Hepatic stellate cell (primary cell): ENCODE measurements around the gene ARHGAP44.

ENCODE experiments used
- DNase-seq: peaks from one replicate; pipeline ENCODE4 v3.0.0; 2011; ENCODE audit warnings: low spot score

The ARHGAP44 gene

GRCh38 chr17:12789481-12790248 lies at the start of gene ARHGAP44:
Gene ARHGAP44 (plus strand): TSS chr17:12789498. CDS start chr17:12789839, 341 bp downstream.
- peak; percentile 78 for DNase-seq

GRCh38 chr17:12739500-12739899 lies 49.8 kb upstream of the ARHGAP44 start:
- no peak for DNase-seq

GRCh38 chr17:12743046-12743445 lies 46.3 kb upstream of the ARHGAP44 start:
- DNase-seq = no peak

- DNase-seq = peak; percentile 29
Observed at GRCh38 chr17:12744298-12744697, 45.0 kb upstream of the ARHGAP44 start.

GRCh38 chr17:12744786-12745185 lies 44.5 kb upstream of the ARHGAP44 start:
- DNase-seq = no peak

- DNase-seq = no peak
Observed at GRCh38 chr17:12745486-12745885, 43.8 kb upstream of the ARHGAP44 start.

- DNase-seq = peak; percentile 55
Observed at GRCh38 chr17:12756786-12757185, 32.5 kb upstream of the ARHGAP44 start.

GRCh38 chr17:12759090-12759489 lies 30.2 kb upstream of the ARHGAP44 start:
- no peak for DNase-seq

GRCh38 chr17:12765548-12765947 lies 23.8 kb upstream of the ARHGAP44 start:
- peak; percentile 76 for DNase-seq

GRCh38 chr17:12768255-12768654 lies 21.0 kb upstream of the ARHGAP44 start:
- no peak for DNase-seq

GRCh38 chr17:12769981-12770380 lies 19.3 kb upstream of the ARHGAP44 start:
- no peak for DNase-seq

GRCh38 chr17:12773153-12773552 lies 16.1 kb upstream of the ARHGAP44 start:
- DNase-seq = no peak

GRCh38 chr17:12789075-12789480 lies 220 bp upstream of the ARHGAP44 start:
- no peak for DNase-seq

- no peak for DNase-seq
Observed at GRCh38 chr17:12790249-12791106, 1.2 kb downstream of the ARHGAP44 start.

GRCh38 chr17:12794919-12795532 lies 5.7 kb downstream of the ARHGAP44 start:
- no peak for DNase-seq

GRCh38 chr17:12800855-12801365 lies 11.6 kb downstream of the ARHGAP44 start:
- DNase-seq = no peak

GRCh38 chr17:12806630-12807029 lies 17.3 kb downstream of the ARHGAP44 start:
- DNase-seq = no peak

GRCh38 chr17:12808723-12809122 lies 19.4 kb downstream of the ARHGAP44 start:
- no peak for DNase-seq

GRCh38 chr17:12812877-12813276 lies 23.6 kb downstream of the ARHGAP44 start:
- no peak for DNase-seq

GRCh38 chr17:12813664-12814063 lies 24.4 kb downstream of the ARHGAP44 start:
- no peak for DNase-seq

- DNase-seq = no peak
Observed at GRCh38 chr17:12814718-12815117, 25.4 kb downstream of the ARHGAP44 start.

- no peak for DNase-seq
Observed at GRCh38 chr17:12815642-12816141, 26.4 kb downstream of the ARHGAP44 start.
